ENCODE measurements around the gene PPOX.

Gene PPOX

DNA sequence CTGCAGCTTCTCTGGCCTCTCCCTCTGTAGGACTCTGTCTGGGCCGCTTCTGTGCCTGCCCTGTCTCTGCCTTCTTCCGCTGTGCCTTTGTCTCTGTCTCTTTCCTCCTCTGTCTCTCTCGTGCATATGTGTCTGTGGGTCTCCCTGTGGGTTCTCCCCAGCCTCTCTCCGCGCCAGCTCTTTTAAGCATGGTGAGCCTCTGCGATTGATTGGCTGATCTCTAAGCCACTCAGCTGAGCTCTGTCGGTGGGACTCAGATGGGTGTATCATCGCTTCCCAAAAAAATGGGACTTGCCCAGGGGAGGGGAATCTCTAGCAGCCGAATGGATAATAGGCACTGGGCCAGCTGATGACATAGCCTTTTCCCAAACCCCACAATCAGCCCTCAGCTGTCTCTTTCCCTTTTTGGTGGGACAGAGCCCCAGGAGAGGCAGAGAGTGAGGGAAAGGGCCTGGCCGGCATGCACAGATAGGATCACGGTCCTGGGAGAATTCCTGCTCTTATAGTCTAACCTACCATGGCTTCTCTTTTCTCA, 32.7 kb downstream of the PPOX start, which contains the start of gene ADAMTS4:
Gene ADAMTS4, minus strand, starts transcription at position 158 of the 535 bp plus-strand sequence. CDS start 427 bp downstream, outside the sequence.
- DNase-seq, result no peak

- DNase-seq, result no peak
Measured at GRCh38 chr1:161199506-161200139, 33.4 kb downstream of the PPOX start.

GRCh38 chr1:161200421-161200991, 34.3 kb downstream of the PPOX start:
- no peak for DNase-seq

- no peak for DNase-seq
Measured at GRCh38 chr1:161200992-161201835, 35.0 kb downstream of the PPOX start.

DNA sequence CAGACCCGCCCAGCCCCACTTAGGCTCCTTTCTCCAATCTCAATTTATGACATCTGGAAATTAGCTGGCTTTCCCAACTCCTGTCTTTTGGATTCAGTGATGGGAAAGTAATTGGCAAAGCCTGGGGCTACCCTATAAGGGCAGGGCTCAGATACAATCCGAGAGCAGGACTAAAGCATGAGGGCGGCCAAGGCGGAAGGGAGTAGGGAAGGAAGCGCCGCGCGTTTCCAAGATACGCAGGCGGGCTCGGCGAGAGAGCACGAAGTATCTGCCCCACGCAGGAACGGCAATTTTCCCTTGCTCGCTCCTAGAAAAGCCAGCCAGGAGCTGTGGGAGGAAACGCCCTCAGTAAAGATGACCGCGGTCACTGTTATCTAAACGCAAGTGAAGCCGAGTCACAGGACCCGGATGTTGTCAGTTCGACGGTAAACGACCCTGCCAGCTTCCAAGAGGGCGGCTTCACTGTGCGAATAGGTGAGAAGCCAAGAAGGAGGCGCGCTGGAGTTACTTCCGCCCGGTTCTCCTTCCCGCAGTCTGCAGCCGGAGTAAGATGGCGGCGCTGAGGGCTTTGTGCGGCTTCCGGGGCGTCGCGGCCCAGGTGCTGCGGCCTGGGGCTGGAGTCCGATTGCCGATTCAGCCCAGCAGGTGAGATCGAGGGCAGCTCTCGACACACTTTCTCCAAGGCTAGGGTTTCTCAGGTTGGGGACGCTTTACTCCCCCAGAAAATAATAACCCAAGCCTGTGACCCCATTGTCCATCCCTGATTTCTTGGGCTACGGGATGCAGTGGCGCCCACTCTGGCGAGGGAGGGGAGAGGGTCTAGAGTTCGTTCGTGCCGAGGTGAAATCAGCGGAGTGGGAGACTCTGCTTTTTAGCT, 35.8 kb downstream of the PPOX start, which contains the start of gene NDUFS2:
Gene NDUFS2, plus strand, starts transcription at position 532 of the 877 bp plus-strand sequence. Its CDS starts 19 bp downstream, at position 551.
- peak; percentile 100 for DNase-seq

- DNase-seq, result no peak
Measured at GRCh38 chr1:161206411-161207140, 40.4 kb downstream of the PPOX start.

DNA sequence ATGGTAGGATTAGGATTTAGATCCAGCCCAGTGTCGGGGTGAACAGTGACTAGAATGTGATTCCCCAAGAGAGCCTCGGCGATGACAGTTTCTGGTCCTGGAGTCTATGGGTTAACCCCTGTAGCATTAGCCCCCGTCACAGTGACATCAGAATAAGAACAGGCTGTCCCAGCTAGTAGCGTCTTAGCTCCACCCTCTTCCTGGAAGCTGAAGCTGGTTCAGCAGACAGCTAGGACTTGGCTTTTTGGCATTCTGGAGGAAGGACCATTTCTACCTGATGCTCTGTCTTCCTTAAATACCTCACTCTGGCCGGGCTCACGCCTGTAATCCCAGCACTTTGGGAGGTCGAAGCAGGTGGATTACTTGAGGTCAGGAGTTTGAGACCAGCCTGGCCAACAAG, 40.9 kb downstream of the PPOX start:
- DNase-seq, result no peak

DNA sequence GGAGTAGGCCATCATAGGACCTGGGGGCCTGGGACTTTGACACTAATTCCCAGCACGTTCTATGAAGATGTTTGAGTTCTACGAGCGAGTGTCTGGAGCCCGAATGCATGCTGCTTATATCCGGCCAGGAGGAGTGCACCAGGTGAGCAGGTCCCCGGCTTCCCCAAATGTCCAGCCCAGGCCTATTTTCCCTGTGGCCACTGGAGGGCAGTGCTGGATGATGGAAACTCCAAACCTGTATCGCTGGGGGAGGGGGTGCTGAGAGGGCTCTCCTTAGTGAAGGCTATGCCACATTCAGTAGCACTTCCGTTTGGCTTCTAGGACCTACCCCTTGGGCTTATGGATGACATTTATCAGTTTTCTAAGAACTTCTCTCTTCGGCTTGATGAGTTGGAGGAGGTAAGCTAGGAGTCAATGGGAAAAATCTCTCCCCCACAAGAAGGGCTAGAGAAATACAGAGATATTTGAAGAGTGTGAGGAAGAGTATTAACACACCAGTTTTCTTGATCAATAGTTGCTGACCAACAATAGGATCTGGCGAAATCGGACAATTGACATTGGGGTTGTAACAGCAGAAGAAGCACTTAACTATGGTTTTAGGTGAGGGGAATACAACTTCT, 43.7 kb downstream of the PPOX start:
- DNase-seq, result peak; percentile 59

DNA sequence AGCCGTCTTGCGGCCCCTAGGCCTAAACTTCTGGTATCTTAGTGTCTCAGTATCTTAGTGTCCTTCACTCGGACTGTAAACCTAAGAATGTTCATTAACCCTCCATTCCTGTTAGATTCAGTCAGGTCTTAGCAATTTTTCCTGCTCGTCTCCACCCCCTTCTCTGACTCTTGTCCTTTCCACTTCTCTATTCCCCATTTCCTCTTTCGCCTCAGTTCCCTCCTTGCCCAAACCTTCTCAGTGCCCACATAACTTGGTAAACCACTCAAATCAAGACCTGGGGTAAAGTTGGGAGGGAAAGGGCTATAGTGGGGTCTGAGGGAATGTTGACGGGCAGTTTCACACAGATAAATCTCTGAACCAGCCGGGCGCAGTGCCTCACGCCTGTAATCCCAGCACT, 48.1 kb downstream of the PPOX start:
- no peak for DNase-seq

DNA sequence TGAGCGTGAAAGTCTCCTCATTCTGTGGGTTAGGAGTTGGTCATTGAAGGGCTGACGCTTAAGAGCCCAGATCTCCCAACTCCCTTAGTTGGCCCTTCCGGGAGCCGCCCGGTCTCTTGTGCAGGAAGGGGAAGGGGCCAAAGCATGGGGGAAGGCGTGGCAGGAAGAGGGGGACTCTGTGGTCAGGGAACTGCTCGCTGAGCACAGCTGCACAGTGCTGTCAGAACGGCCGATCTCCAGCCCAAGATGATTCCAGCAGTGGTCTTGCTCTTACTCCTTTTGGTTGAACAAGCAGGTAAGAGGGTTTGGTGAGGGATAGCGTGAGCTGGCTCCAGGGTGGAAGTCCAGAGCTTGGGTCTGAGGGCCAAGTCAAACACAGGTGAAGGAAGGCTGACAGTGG, 48.9 kb downstream of the PPOX start, which contains the start of gene FCER1G:
Gene FCER1G, plus strand, starts transcription at position 220 of the 400 bp plus-strand sequence. Its CDS starts 27 bp downstream, at position 247.
- DNase-seq, result no peak

DNA sequence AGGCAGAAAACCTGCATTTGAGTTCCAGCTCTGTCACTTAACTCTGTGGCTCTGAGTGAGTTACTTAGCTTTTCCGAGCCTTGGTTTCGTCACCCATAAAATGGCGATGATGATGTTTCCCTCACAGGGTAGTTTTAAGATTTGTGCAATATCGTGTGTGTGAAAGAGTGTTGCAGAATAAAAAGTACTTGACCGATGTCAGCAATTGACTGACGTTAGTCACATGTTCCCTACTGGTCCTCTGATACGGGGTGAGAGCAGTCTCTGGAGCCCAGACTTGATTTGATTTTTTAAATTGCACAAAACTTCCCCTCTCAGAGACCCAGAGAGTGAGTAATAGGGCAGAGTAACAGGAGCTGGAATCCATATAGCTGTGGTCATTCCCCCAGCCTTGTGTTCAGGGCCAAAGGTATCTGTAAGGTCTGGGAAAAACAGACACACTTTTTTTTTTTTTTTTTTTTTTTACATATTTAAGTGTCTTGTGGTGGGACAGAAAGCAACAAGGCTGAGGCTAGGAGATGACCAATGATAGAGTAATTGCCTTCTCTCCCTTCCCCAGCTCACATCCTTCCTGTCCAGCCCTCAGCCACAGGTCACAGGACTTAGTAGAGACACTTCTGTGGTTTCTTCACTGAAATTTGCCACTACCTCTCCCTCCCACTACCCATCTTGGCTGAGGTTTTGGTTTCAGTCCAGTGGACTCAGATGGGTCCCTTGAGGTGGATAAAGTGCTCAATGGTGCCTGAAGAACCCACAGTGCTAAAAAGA, 50.9 kb downstream of the PPOX start:
- DNase-seq, result no peak

- no peak for DNase-seq
Measured at GRCh38 chr1:161217831-161218230, 51.6 kb downstream of the PPOX start.

GRCh38 chr1:161218301-161219077, 52.3 kb downstream of the PPOX start:
- no peak for DNase-seq

DNA sequence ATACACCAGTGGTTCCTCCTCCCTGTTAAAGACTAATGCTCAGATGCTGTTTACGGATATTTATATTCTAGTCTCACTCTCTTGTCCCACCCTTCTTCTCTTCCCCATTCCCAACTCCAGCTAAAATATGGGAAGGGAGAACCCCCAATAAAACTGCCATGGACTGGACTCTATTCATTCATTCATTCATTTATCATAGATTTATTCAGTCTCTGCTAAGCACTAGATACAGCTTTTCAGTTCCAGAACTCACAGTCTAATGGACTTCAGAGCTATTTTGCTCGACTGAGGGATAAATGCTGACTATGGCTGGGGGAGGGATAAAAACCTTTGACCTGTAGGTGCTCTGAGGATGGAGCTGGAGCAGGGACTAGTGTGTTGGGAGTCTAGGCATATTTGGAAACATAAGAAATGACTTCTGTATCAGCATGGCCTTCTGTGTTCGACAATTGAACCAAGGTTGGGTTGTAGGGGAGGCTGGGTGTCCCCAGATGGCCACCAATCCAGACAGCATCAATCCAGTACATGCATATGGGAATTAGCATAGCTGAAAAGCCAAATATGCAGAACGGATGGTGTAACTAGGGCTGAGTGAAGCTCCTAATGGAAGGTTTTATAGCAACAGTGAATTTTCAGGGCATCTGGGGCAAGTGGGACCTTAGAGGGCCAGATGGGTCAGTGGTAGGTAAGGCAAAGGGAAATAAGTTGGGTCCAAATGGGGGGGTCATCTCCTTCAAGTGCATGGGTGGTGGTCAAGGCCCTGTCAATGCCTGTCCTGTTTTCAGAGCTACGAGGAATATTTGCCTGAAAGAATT, 53.1 kb downstream of the PPOX start:
- DNase-seq, result no peak

DNA sequence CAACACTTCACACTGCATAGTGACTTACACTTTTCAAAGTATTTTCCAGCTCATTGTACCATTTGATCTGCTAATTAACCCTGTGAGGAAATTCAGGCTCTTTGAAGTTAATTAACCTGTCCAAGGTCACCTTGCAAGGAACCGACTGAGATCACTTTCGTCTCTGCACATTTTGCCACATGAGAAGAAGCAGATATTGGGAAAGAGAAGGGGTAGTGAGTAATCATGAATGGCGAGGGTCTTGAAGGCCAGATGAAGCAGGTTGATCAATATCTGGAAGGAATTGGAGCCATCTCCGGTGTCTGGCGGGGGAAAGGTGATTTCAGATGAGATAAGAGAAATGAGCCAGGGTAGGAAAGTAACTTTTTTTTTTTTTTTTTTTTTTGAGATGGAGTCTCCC, 53.8 kb downstream of the PPOX start:
- no peak for DNase-seq

Data from NCI-H1092 (cell line).